Peyer's patch (tissue), 4 donors: Measurements from ENCODE around the gene ABCF1. TPM values are rescaled to one million over a fixed set of nuclear protein-coding genes. Genes with fewer than 3 reads are reported as not detected.
A peak's percentile ranks its signal among the peaks of the same experiment; 100 is the strongest.

Source experiments
- DNase-seq, 3 donors: peaks; one replicate each; pipeline ENCODE4 v3.0.0-alpha.2; 2017 to 2019
- H3K27ac ChIP-seq, 4 donors: fragments of 200-600 bp; sonication (generic); one replicate each; pipeline ENCODE4 v1.5.1; 2016 to 2019
- H3K27me3 ChIP-seq, 2 donors: fragments of 200-600 bp; sonication (generic); one replicate each; pipeline ENCODE4 v1.5.1; 2019
- H3K36me3 ChIP-seq, 3 donors: fragments of 200-600 bp; sonication (generic); one replicate each; pipeline ENCODE4 v1.5.1; 2016 to 2019
- H3K4me1 ChIP-seq, 4 donors: fragments of 200-600 bp; sonication (generic); one replicate each; pipeline ENCODE4 v1.5.1; 2016 to 2019
- H3K4me3 ChIP-seq, 4 donors: fragments of 200-600 bp; sonication (generic); 1 replicate in 3 of 4; 2 replicates in 1 of 4; pipeline ENCODE4 v1.5.1; 2016 to 2019; ENCODE audit warnings: mild to moderate bottlenecking in 1 of 4
- H3K9me3 ChIP-seq, 4 donors: fragments of 200-600 bp; sonication (generic); one replicate each; pipeline ENCODE4 v1.5.1; 2016 to 2019; ENCODE audit warnings: mild to moderate bottlenecking in 1 of 4
- POLR2A ChIP-seq, 2 donors: fragments of 450-650 bp; IDR thresholded peaks; one replicate each; pipeline ENCODE4 v1.5.1; 2017; ENCODE audit warnings: antibody characterized with exemption in 2 of 2, mild to moderate bottlenecking in 2 of 2, moderate library complexity in 2 of 2
- total RNA-seq, 4 donors: library from RNA; depleted of rRNA; stranded (reverse); fragments of >200 nt; gene quantifications; one replicate each; pipeline ENCODE4 v1.1.0, GENCODE V29; 2016
- TF ChIP-seq, protein P1 (sequence below), 6 experiments: fragments of 450-650 bp in 4 of 6; fragments of 200-600 bp in 2 of 6; sonication (generic) in 1 of 6; IDR thresholded peaks; one replicate each; pipeline ENCODE4 v1.5.1; 2017 to 2019; ENCODE audit warnings: antibody characterized with exemption in 6 of 6, mild to moderate bottlenecking in 3 of 6, moderate library complexity in 1 of 6

Gene ABCF1
- total RNA-seq, 4 donors from 2014 or later, result 38.6 to 328 (median 45.2) TPM

- peaks cover 5 to 85% (median 6%) of the 10 kb centered on the region in 3 donors for H3K36me3 ChIP-seq
Measured at GRCh38 chr6:30603961-30604360, 32.7 kb downstream of the ABCF1 start.

GRCh38 chr6:30610065-30610464, 38.8 kb downstream of the ABCF1 start:
- H3K4me1 ChIP-seq, result peaks cover 0 to 33% (median 5%) of the 10 kb centered on the region in 4 donors
- no peaks in the 10 kb centered on the region for H3K9me3 ChIP-seq
- no peaks in the 10 kb centered on the region for H3K27me3 ChIP-seq
- no peak overlapping the region for H3K27ac ChIP-seq
- H3K36me3 ChIP-seq, result peaks cover 2 to 50% (median 2%) of the 10 kb centered on the region in 3 donors
- no peak for DNase-seq
- H3K4me3 ChIP-seq, result no peak overlapping the region
- no peak for TF ChIP-seq POLR2A (IDR thresholded peaks at IDR 0.05)
- TF ChIP-seq, protein P1, sequence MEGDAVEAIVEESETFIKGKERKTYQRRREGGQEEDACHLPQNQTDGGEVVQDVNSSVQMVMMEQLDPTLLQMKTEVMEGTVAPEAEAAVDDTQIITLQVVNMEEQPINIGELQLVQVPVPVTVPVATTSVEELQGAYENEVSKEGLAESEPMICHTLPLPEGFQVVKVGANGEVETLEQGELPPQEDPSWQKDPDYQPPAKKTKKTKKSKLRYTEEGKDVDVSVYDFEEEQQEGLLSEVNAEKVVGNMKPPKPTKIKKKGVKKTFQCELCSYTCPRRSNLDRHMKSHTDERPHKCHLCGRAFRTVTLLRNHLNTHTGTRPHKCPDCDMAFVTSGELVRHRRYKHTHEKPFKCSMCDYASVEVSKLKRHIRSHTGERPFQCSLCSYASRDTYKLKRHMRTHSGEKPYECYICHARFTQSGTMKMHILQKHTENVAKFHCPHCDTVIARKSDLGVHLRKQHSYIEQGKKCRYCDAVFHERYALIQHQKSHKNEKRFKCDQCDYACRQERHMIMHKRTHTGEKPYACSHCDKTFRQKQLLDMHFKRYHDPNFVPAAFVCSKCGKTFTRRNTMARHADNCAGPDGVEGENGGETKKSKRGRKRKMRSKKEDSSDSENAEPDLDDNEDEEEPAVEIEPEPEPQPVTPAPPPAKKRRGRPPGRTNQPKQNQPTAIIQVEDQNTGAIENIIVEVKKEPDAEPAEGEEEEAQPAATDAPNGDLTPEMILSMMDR (IDR thresholded peaks at IDR 0.05), result no peak

More at GRCh38 chr6:30603961-30604360, 32.7 kb downstream of the ABCF1 start:
- no peak overlapping the region for H3K27ac ChIP-seq
- no peak for DNase-seq
- no peaks in the 10 kb centered on the region for H3K27me3 ChIP-seq
- H3K9me3 ChIP-seq, result no peaks in the 10 kb centered on the region
- H3K4me1 ChIP-seq, result no peaks in the 10 kb centered on the region
- TF ChIP-seq POLR2A (IDR thresholded peaks at IDR 0.05), result no peak
- TF ChIP-seq, protein P1 (IDR thresholded peaks at IDR 0.05), result no peak
- no peak overlapping the region for H3K4me3 ChIP-seq

DNA sequence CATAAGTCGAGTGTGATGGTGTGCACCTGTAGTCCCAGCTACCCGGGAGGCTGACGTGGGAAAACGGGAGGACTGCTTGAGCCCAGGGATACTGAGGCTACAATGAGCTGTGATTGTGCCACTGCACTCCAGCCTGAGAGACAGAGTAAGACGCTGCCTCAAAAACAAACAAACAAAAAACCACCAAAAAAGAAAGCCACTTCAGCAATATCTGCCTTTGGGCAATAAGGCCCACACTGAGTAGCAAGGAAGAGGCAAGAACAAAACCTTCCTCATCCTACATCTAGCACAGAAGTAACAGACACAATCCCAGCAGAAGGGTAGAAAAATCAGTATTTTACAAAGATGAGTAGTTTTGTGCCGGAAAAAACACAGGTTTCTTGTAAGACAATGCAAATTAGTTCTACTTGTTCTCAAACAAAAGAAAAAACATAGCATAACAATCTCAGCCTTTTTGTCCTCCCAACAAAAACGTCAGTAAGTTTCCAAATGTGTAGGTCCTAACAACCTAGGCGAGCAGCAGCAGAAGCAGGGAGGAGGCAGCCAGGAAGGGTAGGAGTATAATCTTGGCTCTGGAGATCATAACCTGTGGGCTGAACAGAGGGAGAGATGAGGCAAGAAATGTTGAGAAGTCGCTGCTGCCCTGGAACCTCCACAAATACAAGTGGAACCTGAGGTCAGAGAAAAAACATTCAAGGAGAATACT, 40.1 kb downstream of the ABCF1 start:
- no peak overlapping the region for H3K4me3 ChIP-seq
- H3K27me3 ChIP-seq, result no peaks in the 10 kb centered on the region
- no peak overlapping the region for H3K27ac ChIP-seq
- H3K4me1 ChIP-seq, result peaks cover 0 to 33% (median 5%) of the 10 kb centered on the region in 4 donors
- H3K9me3 ChIP-seq, result no peaks in the 10 kb centered on the region
- H3K36me3 ChIP-seq, result peaks cover 2 to 43% (median 2%) of the 10 kb centered on the region in 3 donors
- TF ChIP-seq POLR2A (IDR thresholded peaks at IDR 0.05), result no peak
- TF ChIP-seq, protein P1 (IDR thresholded peaks at IDR 0.05), result no peak
- no peak for DNase-seq

GRCh38 chr6:30611856-30612194, 40.6 kb downstream of the ABCF1 start:
- TF ChIP-seq, protein P1 (IDR thresholded peaks at IDR 0.05), result no peak

DNA sequence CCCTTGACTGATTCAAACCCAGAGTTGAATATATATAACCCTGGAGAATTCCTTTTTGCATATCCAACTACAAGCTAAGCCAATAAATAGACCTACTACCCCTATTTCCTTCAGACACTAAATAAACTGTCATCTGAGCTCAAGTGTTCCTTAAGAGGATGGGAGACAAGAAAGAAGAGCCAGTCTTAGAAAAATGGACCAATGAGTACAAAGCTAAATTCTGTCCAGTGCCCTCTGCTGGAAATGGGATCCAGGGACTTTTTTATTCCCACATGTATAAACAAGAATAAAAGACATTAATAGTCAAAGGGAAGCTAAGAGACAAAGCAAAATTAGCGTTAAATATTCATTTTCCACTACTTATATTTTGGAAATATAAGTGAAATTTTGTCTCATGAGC, 41.0 kb downstream of the ABCF1 start:
- Histone ChIP-seq H3K27me3 (no peaks in the 10 kb centered on the region), H3K4me3 (no peak overlapping the region), H3K27ac (peak overlapping the region in 1 of 4 donors; percentile 23), H3K4me1 (peaks cover 0 to 33% (median 5%) of the 10 kb centered on the region in 4 donors), H3K9me3 (no peaks in the 10 kb centered on the region), H3K36me3 (peaks cover under 1 to 40% (median 2%) of the 10 kb centered on the region in 3 donors)
- DNase-seq, result no peak
- TF ChIP-seq POLR2A (IDR thresholded peaks at IDR 0.05), result no peak
- TF ChIP-seq, protein P1 (IDR thresholded peaks at IDR 0.05), result peak in 3 of 6 experiments; percentile 8 to 21 (median 20)

More at GRCh38 chr6:30611856-30612194, 40.6 kb downstream of the ABCF1 start:
- peaks cover 0 to 33% (median 5%) of the 10 kb centered on the region in 4 donors for H3K4me1 ChIP-seq
- H3K36me3 ChIP-seq, result peaks cover 2 to 43% (median 2%) of the 10 kb centered on the region in 3 donors
- no peak overlapping the region for H3K27ac ChIP-seq
- no peak overlapping the region for H3K4me3 ChIP-seq
- H3K9me3 ChIP-seq, result no peaks in the 10 kb centered on the region
- DNase-seq, result no peak
- no peaks in the 10 kb centered on the region for H3K27me3 ChIP-seq
